ENCODE measurements around the gene POLR1E.

DNA sequence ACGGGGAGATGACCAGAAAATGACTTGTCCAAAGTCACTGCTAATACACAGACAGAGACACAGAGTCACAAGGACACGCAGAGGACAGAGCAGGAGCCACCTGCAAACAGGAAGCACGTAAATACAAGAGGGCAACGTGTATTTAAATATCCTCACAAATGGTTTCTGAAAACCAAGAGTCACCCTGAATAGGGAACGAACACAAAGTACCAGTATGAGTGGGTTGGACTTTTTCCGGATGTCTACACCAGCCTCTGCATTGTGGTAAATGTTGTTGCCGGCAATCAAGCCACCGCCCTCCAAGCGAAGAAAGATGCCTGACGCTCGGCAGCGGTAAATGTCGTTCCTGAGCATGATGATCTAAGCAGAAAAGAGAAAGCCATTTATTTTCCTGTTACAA lies 46.0 kb downstream of the POLR1E start:
- TF ChIP-seq POLR2A (IDR thresholded peaks at IDR 0.05): no peak
- TF ChIP-seq, protein P1, sequence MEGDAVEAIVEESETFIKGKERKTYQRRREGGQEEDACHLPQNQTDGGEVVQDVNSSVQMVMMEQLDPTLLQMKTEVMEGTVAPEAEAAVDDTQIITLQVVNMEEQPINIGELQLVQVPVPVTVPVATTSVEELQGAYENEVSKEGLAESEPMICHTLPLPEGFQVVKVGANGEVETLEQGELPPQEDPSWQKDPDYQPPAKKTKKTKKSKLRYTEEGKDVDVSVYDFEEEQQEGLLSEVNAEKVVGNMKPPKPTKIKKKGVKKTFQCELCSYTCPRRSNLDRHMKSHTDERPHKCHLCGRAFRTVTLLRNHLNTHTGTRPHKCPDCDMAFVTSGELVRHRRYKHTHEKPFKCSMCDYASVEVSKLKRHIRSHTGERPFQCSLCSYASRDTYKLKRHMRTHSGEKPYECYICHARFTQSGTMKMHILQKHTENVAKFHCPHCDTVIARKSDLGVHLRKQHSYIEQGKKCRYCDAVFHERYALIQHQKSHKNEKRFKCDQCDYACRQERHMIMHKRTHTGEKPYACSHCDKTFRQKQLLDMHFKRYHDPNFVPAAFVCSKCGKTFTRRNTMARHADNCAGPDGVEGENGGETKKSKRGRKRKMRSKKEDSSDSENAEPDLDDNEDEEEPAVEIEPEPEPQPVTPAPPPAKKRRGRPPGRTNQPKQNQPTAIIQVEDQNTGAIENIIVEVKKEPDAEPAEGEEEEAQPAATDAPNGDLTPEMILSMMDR (IDR thresholded peaks at IDR 0.05): no peak
